HG03520 (cell line): ENCODE results near the gene FOXJ1.

Experiments
- ATAC-seq: cut with Tn5 transposase; IDR thresholded peaks from one replicate; pipeline ENCODE4 v1.9.1; 2021; ENCODE audit warnings: mild to moderate bottlenecking, moderate library complexity; ENCODE audit not compliant: unreplicated experiment

Gene FOXJ1

GRCh38 chr17:76142585-76143041 lies 1.6 kb upstream of the FOXJ1 start:
- no peak for ATAC-seq

- ATAC-seq, result no peak
Observed at GRCh38 chr17:76142039-76142584, 1.1 kb upstream of the FOXJ1 start.

- no peak for ATAC-seq
Observed at GRCh38 chr17:76140661-76141211, 309 bp downstream of the FOXJ1 start.

- no peak for ATAC-seq
Observed at GRCh38 chr17:76139801-76140660, 1.0 kb downstream of the FOXJ1 start.

- ATAC-seq, result no peak
Observed at GRCh38 chr17:76138896-76139752, 1.9 kb downstream of the FOXJ1 start.

GRCh38 chr17:76138234-76138895 lies 2.7 kb downstream of the FOXJ1 start:
- ATAC-seq, result no peak

- no peak for ATAC-seq
Observed at GRCh38 chr17:76137351-76138233, 3.5 kb downstream of the FOXJ1 start.

GRCh38 chr17:76137001-76137350 lies 4.1 kb downstream of the FOXJ1 start:
- ATAC-seq, result no peak

- no peak for ATAC-seq
Observed at GRCh38 chr17:76136276-76137000, 4.6 kb downstream of the FOXJ1 start.

GRCh38 chr17:76135810-76136188 lies 5.2 kb downstream of the FOXJ1 start:
- ATAC-seq, result no peak

GRCh38 chr17:76134911-76135809 lies 5.9 kb downstream of the FOXJ1 start:
- ATAC-seq, result no peak

- no peak for ATAC-seq
Observed at GRCh38 chr17:76132574-76133338, 8.3 kb downstream of the FOXJ1 start.

- ATAC-seq, result no peak
Observed at GRCh38 chr17:76131692-76132573, 9.1 kb downstream of the FOXJ1 start.

GRCh38 chr17:76131051-76131691 lies 9.9 kb downstream of the FOXJ1 start:
- no peak for ATAC-seq

GRCh38 chr17:76130473-76130872 lies 10.6 kb downstream of the FOXJ1 start:
- no peak for ATAC-seq

- no peak for ATAC-seq
Observed at GRCh38 chr17:76125922-76126321, 15.1 kb downstream of the FOXJ1 start.
